NCI-H2171 treated with DMSO at 0.1 percent for 48 hours (cell line): ENCODE data around the gene YIPF1.
"Not testable (repeated sequence)": the region's sequence is repeated elsewhere in the genome, so short reads cannot be mapped to it uniquely, and the experiment has no call there.

Experiments
- DNase-seq: peaks from one replicate; lab custom pipeline; 2025; lab: John Stamatoyannopoulos, UW

YIPF1 gene

DNA sequence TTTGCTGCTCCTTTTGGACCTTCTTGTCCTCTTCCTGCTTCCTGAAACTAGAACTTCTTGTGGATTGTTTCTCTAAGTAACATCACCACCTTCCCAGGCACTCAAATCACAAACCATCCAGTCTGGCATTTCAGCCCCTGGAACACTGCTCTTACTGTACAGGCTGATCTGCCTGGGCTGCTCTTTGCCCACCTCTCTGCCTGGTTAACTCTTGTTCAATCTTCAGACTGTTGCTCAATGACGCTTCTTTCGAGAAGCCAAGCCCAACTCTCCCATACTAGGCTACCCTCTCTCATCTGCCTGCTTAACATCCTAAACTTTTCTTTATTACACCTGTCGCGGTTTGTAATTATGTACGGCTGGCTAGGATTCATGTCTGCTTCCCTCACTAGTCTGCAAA, 5.0 kb upstream of the YIPF1 start:
- DNase-seq, result no peak

DNA sequence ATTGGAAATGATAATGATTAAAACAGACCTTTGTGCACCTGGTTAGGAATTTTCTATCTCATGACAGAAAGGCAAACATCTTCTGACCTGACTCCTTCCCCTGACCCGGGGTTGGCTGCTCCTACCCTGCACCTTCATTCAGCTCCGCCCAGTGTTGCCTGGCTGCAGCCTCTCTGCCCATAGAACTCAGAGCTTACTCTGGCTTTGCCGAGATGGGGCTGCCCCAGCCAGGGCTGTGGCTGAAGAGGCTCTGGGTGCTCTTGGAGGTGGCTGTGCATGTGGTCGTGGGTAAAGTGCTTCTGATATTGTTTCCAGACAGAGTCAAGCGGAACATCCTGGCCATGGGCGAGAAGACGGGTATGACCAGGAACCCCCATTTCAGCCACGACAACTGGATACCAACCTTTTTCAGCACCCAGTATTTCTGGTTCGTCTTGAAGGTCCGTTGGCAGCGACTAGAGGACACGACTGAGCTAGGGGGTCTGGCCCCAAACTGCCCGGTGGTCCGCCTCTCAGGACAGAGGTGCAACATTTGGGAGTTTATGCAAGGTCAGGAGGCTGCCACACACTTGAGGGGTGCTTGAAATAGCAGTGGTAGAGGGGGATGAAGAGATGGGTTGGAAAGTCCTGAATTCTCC, 4.5 kb upstream of the YIPF1 start, which contains the start of gene DIO1:
DIO1 (plus strand) TSS at position 189 of the 638 bp plus-strand sequence; CDS start at position 213, 24 bp downstream.
- no peak for DNase-seq

DNA sequence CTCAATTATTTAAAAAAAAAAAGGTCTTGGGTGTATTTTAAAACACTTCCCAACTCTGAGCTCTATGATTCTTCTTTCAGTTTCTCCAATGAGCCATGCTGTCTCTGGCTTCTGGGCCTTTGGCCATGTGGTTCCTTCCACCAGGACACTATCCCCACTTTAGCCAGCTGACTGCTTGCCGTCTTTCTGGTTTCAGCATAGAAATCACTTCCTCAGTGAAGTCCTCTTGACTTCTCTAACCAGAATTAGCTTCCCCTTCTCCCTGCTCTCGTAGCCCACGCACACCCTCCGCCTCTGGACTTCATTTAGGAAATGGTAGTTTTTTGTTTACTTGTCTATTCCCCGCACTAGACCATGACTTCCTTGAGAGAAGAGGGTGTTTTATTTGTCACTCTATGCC, 3.3 kb upstream of the YIPF1 start:
- DNase-seq, result no peak

DNA sequence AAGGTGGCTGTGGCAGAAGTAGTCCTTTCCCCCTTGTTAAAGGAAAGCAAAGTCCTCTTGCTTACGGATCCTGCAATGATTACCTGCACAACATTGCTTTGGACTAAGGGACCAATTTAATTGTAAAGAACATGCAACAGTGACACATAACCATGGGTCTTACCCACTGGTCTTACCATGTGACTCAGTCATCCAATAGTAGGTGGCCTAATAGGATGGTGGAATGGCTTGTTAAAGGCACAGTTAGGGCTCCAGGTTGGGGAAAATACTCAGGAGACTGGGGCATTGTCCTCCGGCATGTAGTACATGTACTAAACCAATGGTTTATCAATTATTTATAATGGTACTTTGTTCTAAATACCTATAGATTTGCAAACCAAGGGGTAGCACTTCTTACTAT, 2.1 kb upstream of the YIPF1 start:
- DNase-seq, result no peak

DNA sequence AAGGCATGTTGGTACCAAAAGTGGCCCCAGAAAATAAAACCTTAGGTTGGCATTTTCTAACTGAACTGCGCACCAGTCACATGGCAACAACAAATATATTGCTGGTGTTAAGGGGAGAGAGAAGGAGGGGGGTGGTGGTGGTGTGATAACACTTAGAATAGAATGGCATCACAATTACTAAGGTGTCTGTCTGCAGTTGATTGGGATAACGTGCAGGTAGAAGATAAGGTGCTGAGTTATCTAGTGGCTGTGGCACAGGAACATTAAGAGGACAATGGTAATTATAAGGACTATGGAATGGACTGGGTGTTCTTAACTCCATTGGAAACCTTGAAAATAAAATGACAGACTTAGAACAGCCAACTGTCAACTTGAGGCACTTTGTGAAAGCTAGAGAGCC, 1.4 kb upstream of the YIPF1 start:
- DNase-seq, result no peak

DNA sequence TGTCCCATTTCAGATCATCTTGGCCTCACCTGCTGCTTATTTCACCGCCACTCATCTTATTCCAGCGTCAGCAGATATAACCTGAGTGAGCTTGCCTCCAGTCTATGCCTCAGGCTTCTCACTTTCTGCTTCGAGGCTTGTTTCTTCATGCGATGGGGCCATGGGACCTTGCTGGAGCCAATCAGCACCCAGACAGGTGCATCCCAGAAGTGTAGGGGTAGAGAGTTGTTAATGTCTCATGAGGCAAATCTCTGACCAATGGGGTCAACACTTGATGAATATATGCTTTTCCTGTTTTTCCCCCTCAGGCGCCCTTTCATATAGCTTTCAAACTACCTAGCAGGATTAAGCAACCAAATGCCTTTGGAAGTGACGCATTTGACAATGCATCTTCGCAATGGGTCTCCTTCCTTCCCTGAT, 935 bp upstream of the YIPF1 start:
- no peak for DNase-seq

DNA sequence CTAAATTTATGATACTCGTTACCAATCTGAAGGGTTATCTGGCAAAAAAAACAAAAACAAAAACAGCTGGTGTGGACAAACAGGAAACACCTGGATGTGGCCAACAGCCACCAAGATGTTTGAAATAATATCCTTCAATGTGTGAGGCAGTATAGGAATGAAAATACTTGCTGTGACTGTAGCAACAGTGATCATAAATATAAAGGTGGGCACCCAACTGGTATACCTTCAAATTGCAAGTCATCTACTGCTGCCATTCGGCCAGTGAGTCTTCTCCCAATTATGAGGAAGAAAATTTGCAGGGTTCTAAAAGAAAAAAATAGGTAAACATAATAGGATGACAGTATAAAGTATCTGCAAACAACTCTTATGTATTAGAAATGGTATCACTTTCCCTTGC, 916 bp downstream of the YIPF1 start:
- DNase-seq, result no peak

DNA sequence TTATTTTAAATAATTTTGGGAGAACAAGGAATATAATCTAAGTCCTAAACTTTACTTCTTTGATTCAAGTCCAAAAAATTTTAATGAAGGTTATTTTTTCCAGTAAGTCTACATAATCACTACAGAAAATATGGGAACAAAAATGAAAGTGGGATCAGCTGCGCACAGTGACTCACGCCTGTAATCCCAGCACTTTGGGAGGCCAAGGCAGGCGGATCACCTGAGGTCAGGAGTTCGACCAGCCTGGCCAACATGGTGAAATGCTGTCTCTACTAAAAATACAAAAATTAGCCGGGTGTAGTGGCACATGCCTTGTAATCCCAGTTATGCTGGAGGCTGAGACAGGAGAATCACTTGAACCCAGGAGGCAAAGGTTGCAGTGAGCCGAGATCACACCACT, 6.0 kb downstream of the YIPF1 start:
- DNase-seq, result not testable (repeated sequence)

DNA sequence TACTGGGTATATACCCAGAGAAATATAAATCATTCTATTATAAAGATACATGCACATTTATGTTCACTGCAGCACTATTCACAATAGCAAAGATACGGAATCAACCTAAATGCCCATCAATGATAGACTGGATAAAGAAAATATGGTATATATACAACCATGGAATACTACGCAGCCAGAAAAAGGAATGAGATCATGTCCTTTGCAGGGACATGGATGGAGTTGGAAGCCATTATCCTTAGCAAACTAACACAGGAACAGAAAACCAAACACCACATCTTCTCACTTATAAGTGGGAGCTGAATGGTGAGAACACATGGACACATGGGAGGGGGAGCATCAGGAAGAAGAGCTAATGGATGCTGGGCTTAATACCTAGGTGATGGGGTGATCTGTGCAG, 7.7 kb downstream of the YIPF1 start:
- not testable (repeated sequence) for DNase-seq

DNA sequence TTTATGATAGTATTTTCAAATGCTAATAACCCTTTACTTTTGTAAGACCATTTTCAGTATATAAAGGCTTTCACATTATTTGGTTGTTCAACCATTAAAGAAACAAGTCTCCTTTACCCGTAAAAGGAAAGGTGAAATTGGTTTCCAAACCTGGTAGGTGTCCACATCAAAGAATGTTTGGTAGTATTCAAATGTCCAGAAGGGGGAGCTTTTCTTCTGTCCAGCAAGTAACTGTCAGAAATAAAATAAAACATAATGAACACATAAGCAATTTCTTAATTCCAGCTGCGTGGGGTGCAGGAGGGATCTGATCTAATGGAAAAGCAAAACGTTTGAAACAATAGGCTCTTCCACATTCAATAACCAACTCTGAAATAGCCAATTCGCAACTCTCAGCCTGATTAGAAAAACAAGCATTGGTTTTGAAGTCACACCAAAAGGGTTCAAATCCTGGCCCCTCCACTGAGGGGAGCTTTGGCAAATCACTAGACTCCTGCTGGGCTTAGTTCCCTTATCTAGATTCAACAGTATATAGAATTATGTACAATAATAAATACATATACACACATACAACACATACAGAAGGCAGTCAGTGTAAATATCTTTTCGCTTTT, 11.0 kb downstream of the YIPF1 start:
- peak; percentile 63 for DNase-seq

DNA sequence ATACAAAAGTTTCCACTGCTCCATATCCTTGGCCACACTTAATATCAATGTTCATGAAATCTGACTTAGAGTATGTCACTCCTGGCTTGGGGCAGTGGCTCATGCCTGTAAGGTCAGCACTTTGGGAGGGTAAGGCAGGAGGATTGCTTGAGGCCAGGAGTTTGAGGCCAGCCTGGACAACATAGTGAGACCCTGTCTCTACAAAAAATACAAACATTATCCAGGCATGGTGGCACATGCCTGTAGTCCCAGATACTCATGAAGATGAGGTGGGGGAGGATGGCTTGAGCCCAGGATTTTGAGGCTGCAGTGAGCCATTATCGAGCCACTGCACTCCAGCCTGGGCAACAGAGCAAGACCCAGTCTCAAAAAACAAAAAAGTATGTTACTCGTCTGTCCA, 14.4 kb downstream of the YIPF1 start:
- not testable (repeated sequence) for DNase-seq

DNA sequence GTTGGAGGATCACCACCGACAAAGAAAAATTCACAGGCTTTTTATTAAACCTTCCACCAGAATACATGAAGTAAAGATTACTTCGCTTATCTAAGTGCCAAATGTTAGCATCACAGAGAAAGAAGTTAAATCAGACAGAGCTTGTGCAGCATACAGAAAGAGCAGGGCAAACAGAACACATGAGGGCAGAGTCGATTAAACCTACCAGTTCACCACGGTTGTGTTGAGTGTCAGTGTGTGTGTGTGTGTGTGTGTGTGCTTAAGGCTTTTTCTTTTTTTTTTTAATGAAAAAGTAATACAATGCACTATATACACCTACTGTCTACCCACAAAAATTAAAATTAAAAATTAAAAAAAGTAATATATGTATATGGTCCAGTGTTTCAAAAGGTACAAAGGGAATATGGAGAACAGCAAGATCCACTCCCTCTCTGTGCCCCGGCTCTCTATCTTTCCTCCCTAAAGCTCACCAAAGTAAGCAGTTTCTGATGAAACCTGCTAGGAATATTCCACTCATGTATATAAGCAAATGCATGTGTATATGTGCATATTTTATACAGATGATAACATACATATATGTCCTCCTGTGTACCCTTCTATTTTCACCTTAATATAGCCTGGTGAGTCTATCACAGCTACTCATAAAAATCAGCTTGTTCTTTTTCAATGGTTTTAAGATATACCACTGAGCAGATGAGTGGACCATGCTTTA, 17.7 kb downstream of the YIPF1 start:
- no peak for DNase-seq

DNA sequence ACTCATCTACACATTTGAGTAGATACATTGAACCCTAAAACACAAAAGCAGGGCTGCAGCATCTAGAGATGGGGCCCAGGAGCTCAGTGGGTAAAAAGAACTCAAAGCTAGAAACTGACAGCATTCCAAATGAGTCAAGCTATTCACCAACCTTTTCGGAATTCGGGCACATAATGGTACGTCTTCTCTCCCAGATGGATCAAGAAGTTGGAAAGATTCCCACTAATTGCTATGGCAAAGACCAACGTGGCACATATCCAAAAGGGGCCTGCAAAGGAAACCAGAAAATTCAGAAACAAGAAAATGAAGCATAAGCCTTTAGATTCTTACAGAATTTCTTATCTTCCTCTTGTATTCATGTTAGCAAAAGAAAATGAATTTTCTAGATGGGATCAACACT, 18.4 kb downstream of the YIPF1 start:
- DNase-seq, result no peak

DNA sequence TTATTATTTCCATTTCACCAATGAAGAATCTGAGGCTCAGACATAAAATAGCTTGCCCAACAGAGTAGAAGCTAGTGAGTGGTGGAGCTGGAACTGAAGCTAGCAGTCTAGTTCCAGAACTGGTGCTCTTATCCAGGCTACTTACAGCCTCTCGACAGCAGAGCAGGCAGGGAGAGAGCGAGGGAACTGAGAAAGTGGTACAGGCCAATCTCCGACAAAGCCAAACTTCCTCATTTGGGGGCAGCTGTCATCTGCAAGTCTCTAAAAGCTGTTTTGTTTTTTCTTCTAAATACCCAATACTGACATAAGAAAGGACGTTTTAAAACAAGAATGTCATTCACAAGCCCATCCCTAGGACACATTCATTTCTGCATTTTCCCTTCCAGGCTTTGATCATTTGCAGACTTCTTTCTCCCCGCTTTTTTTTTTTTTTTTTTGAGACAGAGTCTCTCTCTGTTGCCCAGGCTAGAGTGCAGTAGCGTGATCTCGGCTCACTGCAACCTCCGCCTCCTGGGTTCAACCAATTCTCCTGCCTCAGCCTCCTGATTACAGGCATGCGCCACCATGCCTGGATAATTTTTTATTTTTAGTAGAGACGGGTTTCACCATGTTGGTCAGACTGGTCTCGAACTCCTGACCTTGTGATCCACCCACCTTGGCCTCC, 20.0 kb downstream of the YIPF1 start:
- no peak for DNase-seq

DNA sequence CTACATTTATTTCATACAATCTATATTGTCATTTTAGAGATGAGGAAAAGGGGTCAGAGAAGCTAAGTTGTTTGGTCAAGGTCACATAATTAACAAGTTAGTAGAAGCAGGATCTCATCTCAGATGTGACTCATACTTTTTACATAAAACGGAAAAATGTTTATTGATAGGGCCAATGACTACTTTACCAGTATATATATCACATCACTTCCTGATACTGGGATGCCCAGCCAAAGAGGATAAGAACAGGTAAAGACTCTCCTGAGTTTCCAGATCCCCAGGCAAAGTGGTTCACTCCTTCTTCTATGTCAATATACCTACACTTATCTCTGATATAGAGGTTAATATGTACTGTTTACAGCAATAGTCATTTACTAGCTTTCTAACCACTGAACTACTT, 21.0 kb downstream of the YIPF1 start:
- no peak for DNase-seq

DNA sequence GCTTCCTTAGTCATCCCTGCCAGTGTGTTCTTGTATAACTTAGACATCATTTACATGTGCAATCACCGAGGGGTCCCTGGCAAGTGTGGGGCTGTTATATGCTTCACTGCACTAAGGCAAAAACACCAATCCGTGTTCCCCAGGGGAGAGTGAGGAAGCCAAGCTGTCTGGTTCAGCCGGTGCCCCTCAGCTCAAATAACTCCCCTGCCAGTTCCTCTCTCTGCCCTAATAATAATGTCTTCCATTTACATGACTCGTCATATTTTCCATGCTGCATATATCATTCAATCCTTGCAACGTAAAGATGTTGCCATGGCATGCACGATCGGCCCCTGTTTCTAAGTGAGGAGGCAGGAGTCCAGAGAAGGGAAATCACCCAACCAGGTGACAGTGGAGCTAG, 27.1 kb downstream of the YIPF1 start:
- DNase-seq, result peak; percentile 95

DNA sequence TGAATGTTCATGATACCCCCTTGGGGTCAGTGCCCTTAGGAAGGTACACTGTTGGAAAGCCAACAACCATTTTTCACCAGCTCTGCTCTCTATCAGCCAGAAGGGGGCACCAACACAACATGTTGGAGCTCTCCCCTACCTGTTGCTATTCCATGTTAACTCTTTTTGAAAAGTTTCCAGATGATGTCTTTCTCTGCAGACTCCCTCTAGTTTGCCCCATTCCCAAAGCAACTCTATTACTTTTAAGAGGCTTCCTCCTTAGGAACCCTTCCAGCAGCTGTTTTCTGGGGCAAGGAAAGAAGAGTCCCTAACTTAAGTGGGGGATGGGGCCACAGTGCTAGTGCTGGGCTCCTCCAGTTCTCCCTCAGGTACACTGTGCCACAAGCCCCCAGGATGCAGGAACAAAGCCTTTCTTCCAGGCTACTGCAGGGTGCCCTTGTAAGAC, 28.6 kb downstream of the YIPF1 start:
- peak; percentile 70 for DNase-seq

DNA sequence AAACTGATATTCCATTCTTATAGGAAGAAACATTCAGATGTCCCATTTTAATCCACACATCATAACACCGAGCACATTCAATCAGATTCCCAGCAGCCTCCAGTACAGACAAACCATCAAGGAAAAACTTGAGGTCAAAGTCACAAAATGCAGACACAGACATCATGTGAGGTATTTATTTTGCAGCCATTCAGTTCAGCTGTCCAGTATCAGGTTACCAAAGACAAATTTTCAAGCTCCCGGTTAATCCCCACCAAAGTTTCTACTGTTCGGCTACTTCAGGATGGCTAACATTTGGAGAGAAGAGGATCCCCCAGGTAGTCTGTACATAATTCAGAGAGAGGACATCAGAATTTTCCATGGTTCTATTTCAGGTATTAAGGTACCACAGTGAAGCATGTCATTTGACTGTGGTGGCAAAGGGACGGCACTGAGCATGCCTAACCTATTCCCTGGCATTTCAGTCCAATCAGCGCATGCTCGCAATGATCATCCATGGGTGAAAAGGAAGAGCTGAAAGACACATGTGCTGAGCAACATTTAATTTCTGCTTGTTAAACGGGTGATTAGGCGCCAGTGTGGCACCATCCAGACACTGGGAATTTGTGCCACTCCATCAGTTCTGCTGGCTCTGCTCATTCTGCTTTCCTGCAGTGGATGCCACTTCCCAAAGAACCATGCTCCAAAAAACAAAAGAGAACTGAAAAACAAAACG, 37.9 kb downstream of the YIPF1 start:
- DNase-seq, result peak; percentile 68

DNA sequence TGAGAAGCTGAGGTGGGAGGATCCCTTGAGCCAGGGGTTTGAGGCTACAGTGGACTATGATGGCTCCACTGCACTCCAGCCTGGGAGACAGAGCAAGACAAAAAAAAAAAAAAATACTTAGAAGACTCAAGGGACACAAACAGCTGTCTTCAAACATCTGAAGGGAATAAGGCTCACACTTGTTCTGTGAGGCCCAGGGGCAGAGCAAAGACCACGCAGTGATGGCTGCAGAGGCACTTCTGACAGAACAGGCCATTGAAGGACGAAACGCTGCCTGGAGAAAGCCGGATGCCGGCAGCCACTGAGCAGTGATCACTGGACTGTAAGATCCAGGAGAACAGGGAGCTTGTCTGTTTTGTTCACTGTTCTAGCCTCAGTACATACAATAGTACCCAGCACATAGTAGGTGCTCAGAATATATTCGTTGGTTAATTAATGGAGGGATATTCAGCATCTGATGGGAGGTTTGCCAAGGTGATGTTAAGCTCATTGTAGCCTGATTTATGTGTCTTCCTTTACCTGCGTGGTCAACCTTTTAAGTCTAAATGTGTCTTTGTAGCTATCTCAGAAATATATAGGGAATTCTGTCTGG, 39.4 kb downstream of the YIPF1 start:
- DNase-seq, result no peak

DNA sequence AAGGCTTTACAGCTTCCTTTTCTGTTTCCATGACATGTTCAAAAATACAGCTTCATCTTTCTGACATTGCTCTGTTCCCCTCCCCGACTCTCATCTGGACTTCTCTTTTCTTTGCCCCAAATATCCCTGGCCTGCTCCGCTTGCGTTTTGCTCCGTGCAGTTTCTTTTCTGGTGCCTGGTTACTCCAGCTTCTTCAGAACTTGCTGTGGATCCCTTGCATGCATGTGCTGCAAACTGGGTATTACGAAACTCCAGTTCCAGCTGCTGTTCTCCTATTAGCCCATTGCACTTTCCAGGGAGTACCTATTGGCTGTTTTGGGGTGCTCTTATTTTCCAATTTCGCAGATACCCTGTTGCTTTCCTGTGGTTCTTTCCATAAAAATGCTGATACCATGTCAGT, 41.6 kb downstream of the YIPF1 start:
- DNase-seq, result no peak

DNA sequence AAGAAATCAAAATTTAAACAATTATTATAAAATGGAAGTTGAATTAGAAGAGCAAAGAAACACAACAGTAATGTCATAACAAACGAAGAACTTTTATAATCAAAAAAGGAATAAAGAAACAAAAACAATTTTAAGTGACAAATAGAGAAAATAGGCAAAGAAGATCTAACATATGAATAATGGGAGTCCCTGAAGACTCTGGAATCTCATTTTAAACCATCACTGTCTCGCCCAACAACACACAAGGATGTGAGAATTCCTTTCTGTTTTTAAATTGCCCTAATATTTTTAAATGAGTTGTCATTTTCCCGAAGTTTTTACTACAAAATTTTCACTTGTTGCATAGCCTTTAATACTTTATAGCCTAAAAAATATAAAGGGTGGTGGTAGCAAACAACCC, 47.2 kb downstream of the YIPF1 start:
- DNase-seq, result no peak

DNA sequence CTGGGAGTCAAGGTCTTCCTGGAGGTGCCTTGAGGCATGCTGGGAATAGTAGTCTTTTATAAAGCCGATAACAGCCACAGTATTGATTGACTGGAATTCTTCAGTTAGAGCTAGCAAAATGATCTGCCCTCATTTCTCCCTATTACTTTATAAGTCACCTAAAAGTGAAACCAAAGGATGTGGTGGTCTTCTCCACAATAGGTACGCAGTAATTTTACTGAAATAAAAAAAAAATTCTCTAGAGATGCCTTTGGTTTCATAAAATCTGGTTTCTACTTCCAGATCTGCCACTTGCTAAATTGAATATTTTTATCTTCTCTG, 51.0 kb downstream of the YIPF1 start:
- DNase-seq, result no peak
